Endothelial cell of umbilical vein (primary cell): ENCODE data around the gene ZNF423. TPM values are rescaled to one million over a fixed set of nuclear protein-coding genes. Genes with fewer than 3 reads are reported as not detected.

Experiments
- BruUV-seq: library from RNA; stranded (reverse); fragments of 400-500 nt; replicated peaks from 2 replicates; lab custom pipeline; 2021; lab: Mats Ljungman, UMichigan
- CTCF ChIA-PET: fragments of 300-600, 350-600 bp; sonication (Branson Sonifier 250); formaldehyde crosslinking; loops from one replicate; lab custom pipeline; 2021; ENCODE audit warnings: antibody characterized with exemption, inconsistent platforms; lab: Charles Lee
- POLR2A ChIA-PET: fragments of 300-600, 350-600 bp; sonication (Branson Sonifier 250); formaldehyde crosslinking; loops from one replicate; lab custom pipeline; 2021; ENCODE audit warnings: antibody characterized with exemption, inconsistent platforms; lab: Charles Lee
- DNase-seq: peaks from one replicate; pipeline ENCODE4 v3.0.0-alpha.2; 2011; ENCODE audit warnings: low read depth, low spot score
- FAIRE-seq: peaks from 2 replicates; lab custom pipeline; 2011; peaks lifted over from hg19 to GRCh38; lab: Jason Lieb, UNC
- H2AFZ ChIP-seq: 2 replicates; pipeline ENCODE4 v1.6.0; 2012; ENCODE audit warnings: low read depth, low read length, control low read depth, inconsistent platforms
- H3K27ac ChIP-seq: 2 replicates; pipeline ENCODE4 v1.5.1; 2011; ENCODE audit warnings: low read depth, mild to moderate bottlenecking, control low read depth, low read length, moderate library complexity; ENCODE audit not compliant: insufficient read depth
- H3K27me3 ChIP-seq, 2 experiments: 2 replicates each; pipeline versions ENCODE4 v1.6.0 to v1.6.1; 2011; ENCODE audit warnings: low read length in 2 of 2, mixed read lengths in 1 of 2; ENCODE audit not compliant: control insufficient read depth in 2 of 2, insufficient read depth in 2 of 2
- H3K36me3 ChIP-seq, 2 experiments: 2 replicates in 1 of 2; 3 replicates in 1 of 2; pipeline ENCODE4 v1.5.1; 2011; ENCODE audit warnings: low read length in 2 of 2, mild to moderate bottlenecking in 1 of 2, moderate library complexity in 1 of 2; ENCODE audit not compliant: control insufficient read depth in 2 of 2, insufficient read depth in 2 of 2; ENCODE audit errors: extremely low read depth in 1 of 2
- H3K4me1 ChIP-seq: 3 replicates; pipeline ENCODE4 v1.5.1; 2011; ENCODE audit warnings: mild to moderate bottlenecking, low read length; ENCODE audit not compliant: control insufficient read depth, insufficient read depth; ENCODE audit errors: extremely low read depth
- H3K4me2 ChIP-seq: 2 replicates; pipeline ENCODE4 v1.6.1; 2011; ENCODE audit warnings: low read length, control low read depth, mixed read lengths; ENCODE audit not compliant: insufficient read depth
- H3K4me3 ChIP-seq, 3 experiments: fragments of 200-600 bp in 1 of 3; sonication (generic), shearing (Covaris generic) in 1 of 3; replicated peaks in 1 of 3; 2 replicates each; pipeline ENCODE4 v1.5.1; 2011 to 2016; ENCODE audit warnings: control low read depth in 3 of 3, low read length in 3 of 3, mild to moderate bottlenecking in 2 of 3, inconsistent platforms in 1 of 3, low read depth in 1 of 3, moderate library complexity in 1 of 3; ENCODE audit not compliant: insufficient read depth in 1 of 3
- H3K79me2 ChIP-seq: 2 replicates; pipeline ENCODE4 v1.6.0; 2012; ENCODE audit warnings: low read length, inconsistent platforms; ENCODE audit not compliant: control insufficient read depth, insufficient read depth
- H3K9ac ChIP-seq: replicated peaks from 2 replicates; pipeline ENCODE3; 2011; ENCODE audit warnings: low read length, control low read depth; ENCODE audit not compliant: insufficient read depth; ENCODE audit errors: extremely low read depth
- H3K9me1 ChIP-seq: replicated peaks from 3 replicates; pipeline ENCODE4 v1.6.0; 2011; ENCODE audit warnings: mild to moderate bottlenecking, low read length; ENCODE audit not compliant: control insufficient read depth, insufficient read depth; ENCODE audit errors: extremely low read depth
- H3K9me3 ChIP-seq: replicated peaks from 2 replicates; pipeline ENCODE4 v1.5.1; 2012; ENCODE audit warnings: low read length, inconsistent platforms; ENCODE audit not compliant: control insufficient read depth, insufficient read depth
- H4K20me1 ChIP-seq: replicated peaks from 2 replicates; pipeline ENCODE3; 2011; ENCODE audit warnings: mild to moderate bottlenecking, low read length; ENCODE audit not compliant: control insufficient read depth, insufficient read depth; ENCODE audit errors: extremely low read depth
- EZH2 ChIP-seq: IDR thresholded peaks from 2 replicates; pipeline ENCODE4 v1.6.1; 2012; ENCODE audit warnings: borderline replicate concordance, low read depth, mild to moderate bottlenecking, moderate library complexity, low read length, inconsistent platforms; ENCODE audit not compliant: severe bottlenecking
- FOS ChIP-seq: IDR thresholded peaks from 2 replicates; pipeline ENCODE4 v1.6.1; 2011; ENCODE audit warnings: mild to moderate bottlenecking, low read length, moderate library complexity, borderline replicate concordance; ENCODE audit not compliant: insufficient read depth
- GATA2 ChIP-seq: IDR thresholded peaks from 2 replicates; pipeline ENCODE4 v1.7.0; 2011; ENCODE audit warnings: low read depth, mild to moderate bottlenecking, moderate library complexity, mixed read lengths, low read length; ENCODE audit not compliant: insufficient read length, insufficient read depth
- JUN ChIP-seq: IDR thresholded peaks from 2 replicates; pipeline ENCODE4 v1.6.1; 2011; ENCODE audit warnings: borderline replicate concordance, low read depth; ENCODE audit not compliant: insufficient read length, insufficient read depth
- MYC ChIP-seq: IDR thresholded peaks from one replicate; pipeline ENCODE4 v1.6.1; 2011; ENCODE audit warnings: mild to moderate bottlenecking, low read depth, low read length
- POLR2A ChIP-seq: IDR thresholded peaks from 2 replicates; pipeline ENCODE4 v1.6.1; 2012; ENCODE audit warnings: low read depth, mild to moderate bottlenecking, control low read depth, low read length
- POLR2AphosphoS5 ChIP-seq: IDR thresholded peaks from 2 replicates; pipeline ENCODE4 v1.6.1; 2012; ENCODE audit warnings: low read depth, mild to moderate bottlenecking, control low read depth, low read length, moderate library complexity; ENCODE audit not compliant: insufficient read depth
- dilution Hi-C: fragments of 300-500 bp; cut with MboI; formaldehyde crosslinking; loops from one replicate; pipeline ENCODE4 v1.15.0; 2019; ENCODE audit warnings: low sequenced_read_pairs; ENCODE audit not compliant: extremely low pct_ligation_motif_present
- intact Hi-C: fragments of 100-400 bp; cut with micrococcal nuclease; formaldehyde crosslinking; loops from one replicate; pipeline ENCODE4 v1.10.0; 2022
- polyA plus RNA-seq, 4 experiments: library from polyadenylated mRNA; depleted of rRNA in 3 of 4; stranded (reverse) in 3 of 4; unstranded in 1 of 4; fragments of >200 nt; gene quantifications; 2 replicates each; pipeline versions ENCODE4 v1.2.1 to v1.2.3, GENCODE V29; 2011 to 2012; ENCODE audit warnings: missing spikeins in 1 of 4
- total RNA-seq: library from RNA; stranded (reverse); gene quantifications from 2 replicates; pipeline ENCODE4 v1.2.3, GENCODE V29; 2021
- TF ChIP-seq, protein P1 (sequence below): IDR thresholded peaks from 2 replicates; pipeline ENCODE4 v1.6.1; 2011; ENCODE audit not compliant: insufficient read depth, insufficient read length
- TF ChIP-seq, protein P2 (sequence below), 2 donors: IDR thresholded peaks; 1 replicate in 1 of 2; 2 replicates in 1 of 2; pipeline ENCODE4 v1.5.1; 2011; ENCODE audit warnings: low read length in 2 of 2, mild to moderate bottlenecking in 2 of 2, moderate library complexity in 2 of 2, control low read depth in 1 of 2, inconsistent platforms in 1 of 2, low read depth in 1 of 2; ENCODE audit not compliant: insufficient read depth in 1 of 2; ENCODE audit errors: extremely low read depth in 1 of 2

Gene ZNF423
- total and polyA plus RNA-seq, 2 donors (not counting 3 experiments of a cell fraction or from before 2014, with no cell fraction given) = 2.2 to 8.1 TPM

DNA sequence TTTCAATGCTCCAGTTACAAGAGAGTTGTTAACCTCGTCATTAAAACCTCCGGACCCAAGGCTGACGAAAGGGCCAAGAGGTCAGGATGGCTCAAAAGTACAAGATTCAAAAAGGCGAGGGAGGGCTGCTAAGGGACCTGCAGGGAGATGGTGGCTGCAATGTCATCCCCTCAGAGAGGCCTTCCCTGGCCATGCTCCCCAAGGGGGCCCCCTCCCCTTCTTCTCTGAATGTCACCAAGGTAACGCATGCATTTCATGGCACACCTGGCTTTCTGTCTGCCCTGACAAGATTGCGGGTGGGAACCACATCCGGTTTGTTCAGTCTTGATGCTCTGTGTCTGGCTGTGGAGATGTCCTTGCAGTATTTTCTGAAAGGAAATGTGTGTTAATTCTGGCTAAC is 392.4 kb downstream of the ZNF423 start:
- no peak for DNase-seq
- H4K20me1 ChIP-seq = no peaks in the 10 kb centered on the region
- no peaks in the 10 kb centered on the region for H3K9me1 ChIP-seq
- dilution Hi-C loops = no loop called here
- no peak overlapping the region for H2AFZ ChIP-seq
- H3K27me3 ChIP-seq = no peaks in the 10 kb centered on the region
- H3K4me1 ChIP-seq = no peaks in the 10 kb centered on the region
- no peaks in the 10 kb centered on the region for H3K9me3 ChIP-seq
- no peak overlapping the region for H3K27ac ChIP-seq
- no peak for TF ChIP-seq MYC
- TF ChIP-seq GATA2 = no peak
- no peak for TF ChIP-seq POLR2A
- TF ChIP-seq, protein P1, sequence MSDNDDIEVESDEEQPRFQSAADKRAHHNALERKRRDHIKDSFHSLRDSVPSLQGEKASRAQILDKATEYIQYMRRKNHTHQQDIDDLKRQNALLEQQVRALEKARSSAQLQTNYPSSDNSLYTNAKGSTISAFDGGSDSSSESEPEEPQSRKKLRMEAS = no peak
- no peak for TF ChIP-seq EZH2
- no peak for TF ChIP-seq JUN
- TF ChIP-seq POLR2AphosphoS5 = no peak
- TF ChIP-seq FOS = no peak
- TF ChIP-seq, protein P2, sequence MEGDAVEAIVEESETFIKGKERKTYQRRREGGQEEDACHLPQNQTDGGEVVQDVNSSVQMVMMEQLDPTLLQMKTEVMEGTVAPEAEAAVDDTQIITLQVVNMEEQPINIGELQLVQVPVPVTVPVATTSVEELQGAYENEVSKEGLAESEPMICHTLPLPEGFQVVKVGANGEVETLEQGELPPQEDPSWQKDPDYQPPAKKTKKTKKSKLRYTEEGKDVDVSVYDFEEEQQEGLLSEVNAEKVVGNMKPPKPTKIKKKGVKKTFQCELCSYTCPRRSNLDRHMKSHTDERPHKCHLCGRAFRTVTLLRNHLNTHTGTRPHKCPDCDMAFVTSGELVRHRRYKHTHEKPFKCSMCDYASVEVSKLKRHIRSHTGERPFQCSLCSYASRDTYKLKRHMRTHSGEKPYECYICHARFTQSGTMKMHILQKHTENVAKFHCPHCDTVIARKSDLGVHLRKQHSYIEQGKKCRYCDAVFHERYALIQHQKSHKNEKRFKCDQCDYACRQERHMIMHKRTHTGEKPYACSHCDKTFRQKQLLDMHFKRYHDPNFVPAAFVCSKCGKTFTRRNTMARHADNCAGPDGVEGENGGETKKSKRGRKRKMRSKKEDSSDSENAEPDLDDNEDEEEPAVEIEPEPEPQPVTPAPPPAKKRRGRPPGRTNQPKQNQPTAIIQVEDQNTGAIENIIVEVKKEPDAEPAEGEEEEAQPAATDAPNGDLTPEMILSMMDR (IDR thresholded peaks at IDR 0.05; ENCODE audit: extremely low read depth in 1 of 2, insufficient read depth in 1 of 2, low read depth in 1 of 2, low read length in 2 of 2) = no peak
- CTCF ChIA-PET = no interaction called here
- H3K9ac ChIP-seq = no peak overlapping the region
- no peak for FAIRE-seq
- H3K79me2 ChIP-seq = no peaks in the 10 kb centered on the region
- POLR2A ChIA-PET = interaction anchor here (0.7 kb wide), 1 partner anchor 57 kb away, joined by 7 read pairs; no protein-coding TSS in a partner anchor
- H3K36me3 ChIP-seq = no peaks in the 10 kb centered on the region
- no peak overlapping the region for H3K4me2 ChIP-seq
- intact Hi-C loops = no loop called here
- no TSS peak for BruUV-seq
- no peak overlapping the region for H3K4me3 ChIP-seq
